ENCODE results near the gene PFN4. TPM values are rescaled to one million over a fixed set of nuclear protein-coding genes. Genes with fewer than 3 reads are reported as not detected.

Gene PFN4
- total RNA-seq, 1 experiment from 2014 or later = not detected

- H3K36me3 ChIP-seq (ENCODE audit: control insufficient read depth in 1 of 2, insufficient read depth in 2 of 2, low read length in 2 of 2) = peaks cover 18 to 20% of the 10 kb centered on the region in 2 experiments; a peak in 3 of 4 replicates
- H3K27ac ChIP-seq (ENCODE audit: low read depth, low read length) = peak overlapping the region; percentile 81; the same call in 1 of the 2 replicates
- H3K79me2 ChIP-seq (ENCODE audit: insufficient read depth, low read length) = peaks cover 56% of the 10 kb centered on the region
- POLR2A ChIA-PET = interaction anchor here (1.8 to 2.9 kb wide), 2 partner anchors 15 to 28 kb away, joined by 4 to 32 read pairs; partner anchors contain the start of gene WDCP
- no peak for DNase-seq (ENCODE audit: low read depth, low spot score)
- no peak overlapping the region for H2AFZ ChIP-seq (ENCODE audit: low read depth, low read length, poor library complexity, severe bottlenecking)
- ATAC-seq = no peak
- RAD21 ChIA-PET (ENCODE audit: low non-redundant PET in 1 of 2, low total read pairs in 2 of 2, uncharacterized antibody in 2 of 2, unreplicated experiment in 2 of 2) = no interaction called here
- peak overlapping the region; percentile 49 to 73 for H3K4me3 ChIP-seq (replicated peaks in 1 of 2; ENCODE audit: low read depth in 1 of 2, low read length in 2 of 2)
- intact Hi-C loops (cut with micrococcal nuclease) = loop anchor here (5.0 kb wide), 1 partner anchor 133 kb away; the partner anchor contains the start of gene UBXN2A
- TF ChIP-seq ZNF274 (IDR thresholded peaks at IDR 0.05; ENCODE audit: low read depth, low read length) (no peak), POLR2A (IDR thresholded peaks at IDR 0.05; ENCODE audit: borderline replicate concordance, extremely low read depth, insufficient read depth, insufficient read length) (no peak), SRF (IDR thresholded peaks at IDR 0.05; ENCODE audit: low read depth) (no peak), SP1 (IDR thresholded peaks at IDR 0.05; ENCODE audit: low read depth) (no peak), ELF1 (IDR thresholded peaks at IDR 0.05; ENCODE audit: borderline replicate concordance, low read depth) (no peak), RAD21 (IDR thresholded peaks at IDR 0.05; ENCODE audit: low read depth) (no peak), EZH2 (IDR thresholded peaks at IDR 0.05) (no peak), REST (IDR thresholded peaks at IDR 0.05; ENCODE audit: low read depth) (no peak), EGR1 (IDR thresholded peaks at IDR 0.05; ENCODE audit: low read depth) (no peak), MAX (IDR thresholded peaks at IDR 0.05) (no peak), TCF7L2 (IDR thresholded peaks at IDR 0.05; ENCODE audit: borderline replicate concordance, extremely low read depth, insufficient read depth, insufficient read length) (no peak), ATF3 (IDR thresholded peaks at IDR 0.05) (no peak), CTCF (IDR thresholded peaks at IDR 0.05 in 2 of 3, conservative IDR thresholded peaks at IDR 0.05 in 1 of 3; ENCODE audit: borderline replicate concordance in 1 of 3, insufficient read depth in 1 of 3, low read depth in 2 of 3, low read length in 2 of 3) (no peak), FOSL1 (IDR thresholded peaks at IDR 0.05; ENCODE audit: low read depth) (no peak), YY1 (IDR thresholded peaks at IDR 0.05; ENCODE audit: extremely low read depth, insufficient replicate concordance, low read depth, low read length) (no peak)
- peaks cover 4 to 15% of the 10 kb centered on the region in 2 experiments; a peak in 3 of 4 replicates for H3K4me1 ChIP-seq (ENCODE audit: control insufficient read depth in 1 of 2, insufficient read depth in 2 of 2, low read length in 2 of 2)
- H3K4me2 ChIP-seq (ENCODE audit: low read length) = peak overlapping the region; percentile 72
- H3K9me2 ChIP-seq (ENCODE audit: insufficient read depth) = no peaks in the 10 kb centered on the region
- CTCF ChIA-PET = no interaction called here
- H4K20me1 ChIP-seq (ENCODE audit: insufficient read depth) = no peaks in the 10 kb centered on the region
- H3K9ac ChIP-seq (ENCODE audit: low read length) = peak overlapping the region; percentile 77
- no peaks in the 10 kb centered on the region for H3K9me3 ChIP-seq (ENCODE audit: control insufficient read depth in 1 of 2, insufficient read depth in 1 of 2, low read depth in 1 of 2, low read length in 2 of 2)
- no TSS peak for BruUV-seq (replicated peaks)
- no peaks in the 10 kb centered on the region for H3K27me3 ChIP-seq (ENCODE audit: insufficient read depth, low read length)
Observed at GRCh38 chr2:24075259-24075658, 47.9 kb downstream of the PFN4 start.

All from HCT116 (cell line).